Esophagus muscularis mucosa (tissue), 4 donors: ENCODE data around the gene ESCO1.

Experiments
- CTCF ChIP-seq, 3 experiments: fragments of 200-600 bp in 2 of 3; fragments of 450-650 bp in 1 of 3; sonication (generic) in 2 of 3; IDR thresholded peaks; one replicate each; pipeline ENCODE4 v1.5.1; 2017 to 2019; ENCODE audit warnings: antibody characterized with exemption in 3 of 3, mild to moderate bottlenecking in 2 of 3, moderate library complexity in 1 of 3
- EP300 ChIP-seq: sonication (generic); formaldehyde crosslinking; IDR thresholded peaks from one replicate; pipeline ENCODE4 v1.6.1; 2017; ENCODE audit warnings: antibody characterized with exemption
- POLR2A ChIP-seq: fragments of 450-650 bp; IDR thresholded peaks from one replicate; pipeline ENCODE4 v1.6.1; 2017; ENCODE audit warnings: antibody characterized with exemption, moderate library complexity, mild to moderate bottlenecking, low read depth

DNA sequence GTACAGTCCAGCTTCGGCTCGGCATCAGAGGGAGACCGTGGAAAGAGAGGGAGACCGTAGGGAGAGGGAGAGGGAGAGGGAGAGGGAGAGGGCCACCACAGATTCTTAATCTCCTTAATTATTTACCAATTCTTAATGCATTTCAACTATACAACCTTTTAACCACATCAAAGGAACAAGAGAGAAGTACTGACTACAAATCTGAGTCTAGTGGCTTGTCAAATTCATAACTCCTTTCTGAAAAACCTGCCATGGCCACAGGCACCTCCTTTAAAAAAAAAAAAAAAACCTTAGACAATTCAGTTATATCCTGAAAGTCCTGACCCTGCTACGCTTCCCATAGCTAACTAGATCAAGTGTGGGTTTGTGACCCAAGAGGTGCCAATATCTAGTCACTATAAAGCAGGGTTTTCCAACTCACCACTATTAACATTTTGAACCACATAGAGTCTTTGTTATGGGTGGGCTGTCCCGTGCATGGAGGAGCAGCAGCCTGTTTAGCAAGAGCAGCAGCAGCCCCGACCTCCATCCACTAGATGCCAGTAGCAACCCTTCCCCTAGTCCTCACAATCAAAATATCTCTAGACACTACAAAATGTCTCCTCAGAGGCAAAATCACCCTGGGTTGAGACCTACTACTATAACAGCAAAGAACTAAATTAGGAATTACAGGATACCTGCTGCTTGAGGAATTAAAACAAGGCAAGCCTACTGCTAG lies 6.8 kb downstream of the ESCO1 start:
- TF ChIP-seq CTCF (IDR thresholded peaks at IDR 0.05) = no peak
- no peak for TF ChIP-seq EP300
- no peak for TF ChIP-seq POLR2A
